ENCODE data around the gene MMAB. TPM values are rescaled to one million over a fixed set of nuclear protein-coding genes. Genes with fewer than 3 reads are reported as not detected.

Gene MMAB
- total RNA-seq, 1 donor from 2014 or later: 62.8 TPM

DNA sequence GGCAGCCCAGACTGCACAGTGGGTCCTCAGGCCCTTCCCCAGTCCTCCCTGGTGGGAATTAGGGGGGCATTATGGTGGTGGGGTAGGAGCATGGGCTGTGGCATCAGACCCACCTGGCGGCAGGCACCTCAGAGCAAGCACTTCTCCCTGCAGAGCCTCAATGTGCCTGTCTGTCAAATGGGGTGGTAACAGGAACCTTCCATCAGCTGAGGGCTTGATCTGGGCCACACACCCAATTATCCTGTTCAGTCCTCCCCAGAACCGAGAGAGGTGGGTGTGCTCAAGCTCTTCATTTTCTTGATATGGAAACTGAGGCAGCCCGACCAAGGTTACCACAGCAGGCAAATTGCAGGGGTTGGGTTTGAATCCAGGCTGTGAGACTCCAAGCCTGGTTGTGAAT, 38.7 kb upstream of the MMAB start:
- no peak overlapping the region for H3K27ac Mint-ChIP-seq
- H3K27me3 Mint-ChIP-seq: peaks cover 42% of the 10 kb centered on the region
- H3K9me3 Mint-ChIP-seq: no peaks in the 10 kb centered on the region
- POLR2A ChIA-PET: no interaction called here
- no peaks in the 10 kb centered on the region for H3K4me1 Mint-ChIP-seq
- H3K36me3 Mint-ChIP-seq (ENCODE audit: low read depth): no peaks in the 10 kb centered on the region
- CTCF ChIA-PET: no interaction called here
- H3K4me3 Mint-ChIP-seq: no peak overlapping the region
- ATAC-seq (ENCODE audit: low read depth): no peak
- intact Hi-C loops (cut with micrococcal nuclease): no loop called here
- no peak for DNase-seq
- TF ChIP-seq, protein P1, sequence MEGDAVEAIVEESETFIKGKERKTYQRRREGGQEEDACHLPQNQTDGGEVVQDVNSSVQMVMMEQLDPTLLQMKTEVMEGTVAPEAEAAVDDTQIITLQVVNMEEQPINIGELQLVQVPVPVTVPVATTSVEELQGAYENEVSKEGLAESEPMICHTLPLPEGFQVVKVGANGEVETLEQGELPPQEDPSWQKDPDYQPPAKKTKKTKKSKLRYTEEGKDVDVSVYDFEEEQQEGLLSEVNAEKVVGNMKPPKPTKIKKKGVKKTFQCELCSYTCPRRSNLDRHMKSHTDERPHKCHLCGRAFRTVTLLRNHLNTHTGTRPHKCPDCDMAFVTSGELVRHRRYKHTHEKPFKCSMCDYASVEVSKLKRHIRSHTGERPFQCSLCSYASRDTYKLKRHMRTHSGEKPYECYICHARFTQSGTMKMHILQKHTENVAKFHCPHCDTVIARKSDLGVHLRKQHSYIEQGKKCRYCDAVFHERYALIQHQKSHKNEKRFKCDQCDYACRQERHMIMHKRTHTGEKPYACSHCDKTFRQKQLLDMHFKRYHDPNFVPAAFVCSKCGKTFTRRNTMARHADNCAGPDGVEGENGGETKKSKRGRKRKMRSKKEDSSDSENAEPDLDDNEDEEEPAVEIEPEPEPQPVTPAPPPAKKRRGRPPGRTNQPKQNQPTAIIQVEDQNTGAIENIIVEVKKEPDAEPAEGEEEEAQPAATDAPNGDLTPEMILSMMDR (IDR thresholded peaks at IDR 0.05): no peak

DNA sequence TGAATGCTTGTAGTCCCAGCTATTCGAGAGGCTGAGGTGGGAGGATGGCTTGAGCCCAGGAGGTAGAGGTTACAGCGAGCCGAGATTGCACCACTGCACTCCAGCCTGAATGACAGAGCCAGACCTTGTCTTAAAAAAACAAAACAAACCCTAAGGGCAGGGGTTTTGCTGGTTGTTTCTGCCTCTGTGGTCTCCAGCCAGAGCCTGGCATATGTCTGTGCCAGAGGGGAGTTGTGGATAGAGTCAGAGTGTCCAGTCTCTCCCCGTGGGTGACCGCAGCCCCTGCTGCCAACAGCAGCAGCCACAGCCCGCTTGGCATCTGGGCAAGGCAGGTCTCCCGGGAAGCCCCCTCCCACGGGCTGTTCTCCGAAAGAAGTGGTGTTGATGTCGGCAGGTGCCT, 37.9 kb upstream of the MMAB start:
- intact Hi-C loops (cut with micrococcal nuclease): no loop called here
- Mint-ChIP-seq H3K4me3 (no peak overlapping the region), H3K27me3 (peaks cover 38% of the 10 kb centered on the region), H3K27ac (no peak overlapping the region), H3K9me3 (no peaks in the 10 kb centered on the region), H3K36me3 (ENCODE audit: low read depth) (no peaks in the 10 kb centered on the region), H3K4me1 (no peaks in the 10 kb centered on the region)
- ChIA-PET CTCF (no interaction called here), POLR2A (no interaction called here)
- DNase-seq (no peak), ATAC-seq (ENCODE audit: low read depth) (no peak)
- TF ChIP-seq, protein P1 (IDR thresholded peaks at IDR 0.05): no peak

DNA sequence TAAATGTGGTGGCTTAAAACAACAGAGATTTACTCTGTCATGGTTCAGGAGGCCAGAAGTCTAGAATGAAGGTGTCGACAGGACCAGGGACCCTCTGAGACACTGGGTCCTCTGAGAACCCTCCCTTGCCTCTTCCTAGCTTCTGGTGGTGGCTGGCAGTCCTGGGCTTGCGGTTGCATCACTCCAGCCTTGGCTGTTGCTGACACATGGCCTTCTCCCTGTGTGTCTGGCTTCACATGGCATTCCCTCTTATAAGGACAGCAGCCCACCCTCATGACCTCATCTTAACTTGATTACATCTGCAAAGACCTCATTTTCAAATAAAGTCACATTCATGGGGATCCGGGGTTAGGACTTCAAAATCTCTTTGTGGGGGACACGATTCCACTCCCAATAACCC, 37.2 kb upstream of the MMAB start:
- intact Hi-C loops (cut with micrococcal nuclease): no loop called here
- Mint-ChIP-seq H3K36me3 (ENCODE audit: low read depth) (no peaks in the 10 kb centered on the region), H3K4me3 (no peak overlapping the region), H3K4me1 (no peaks in the 10 kb centered on the region), H3K27ac (no peak overlapping the region), H3K27me3 (peaks cover 35% of the 10 kb centered on the region), H3K9me3 (no peaks in the 10 kb centered on the region)
- CTCF ChIA-PET: no interaction called here
- ATAC-seq (ENCODE audit: low read depth): no peak
- no peak for DNase-seq
- TF ChIP-seq, protein P1 (IDR thresholded peaks at IDR 0.05): no peak
- POLR2A ChIA-PET: no interaction called here

DNA sequence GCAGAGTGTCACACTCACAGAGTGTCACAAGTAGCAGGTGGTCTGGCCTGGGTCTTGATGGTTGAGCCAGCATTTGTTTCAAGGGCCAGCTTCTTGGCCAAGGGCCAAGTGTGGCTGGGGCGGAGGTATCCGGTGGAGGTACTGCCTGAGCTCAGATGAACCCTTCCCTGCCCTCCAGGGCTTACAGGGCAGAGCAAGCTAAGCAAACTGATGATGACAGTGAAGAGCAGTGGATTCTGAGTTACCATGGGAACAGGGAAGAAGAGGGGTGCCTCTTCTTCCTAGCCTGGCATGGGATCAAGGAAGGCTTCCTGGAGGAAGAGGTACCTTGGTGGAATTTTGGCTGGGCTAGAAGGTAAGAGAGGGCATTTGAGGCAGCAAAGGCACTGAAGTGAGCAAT, 36.0 kb upstream of the MMAB start:
- intact Hi-C loops (cut with micrococcal nuclease): no loop called here
- no peak for ATAC-seq (ENCODE audit: low read depth)
- H3K27me3 Mint-ChIP-seq: peaks cover 33% of the 10 kb centered on the region
- H3K4me3 Mint-ChIP-seq: no peak overlapping the region
- DNase-seq: no peak
- ChIA-PET POLR2A (interaction anchor here (0.6 kb wide), 1 partner anchor 83 kb away, joined by 3 read pairs; no protein-coding TSS in a partner anchor), CTCF (interaction anchor here (1.4 kb wide), 1 partner anchor 12 kb away, joined by 5 read pairs; no protein-coding TSS in a partner anchor)
- H3K4me1 Mint-ChIP-seq: no peaks in the 10 kb centered on the region
- no peaks in the 10 kb centered on the region for H3K36me3 Mint-ChIP-seq (ENCODE audit: low read depth)
- TF ChIP-seq, protein P1 (IDR thresholded peaks at IDR 0.05): no peak
- no peaks in the 10 kb centered on the region for H3K9me3 Mint-ChIP-seq
- H3K27ac Mint-ChIP-seq: no peak overlapping the region

DNA sequence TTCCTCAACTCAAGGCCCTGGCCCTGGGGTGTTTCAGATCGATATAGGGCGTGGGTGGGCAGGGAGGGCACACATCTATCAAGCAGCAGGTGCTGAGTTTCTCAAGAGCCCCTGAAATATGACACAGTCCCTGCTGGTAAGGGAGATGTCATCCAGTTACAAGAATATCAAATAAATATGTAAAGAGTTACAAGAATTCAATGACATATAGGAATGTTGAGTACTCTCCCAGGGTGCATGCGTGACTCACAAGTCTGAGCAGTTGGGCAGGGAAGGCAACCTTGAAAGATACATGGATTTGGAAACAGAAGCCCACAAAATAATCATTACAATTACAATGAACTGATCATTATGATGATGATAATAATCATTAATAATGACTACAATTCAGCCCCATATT, 35.5 kb upstream of the MMAB start:
- no peak overlapping the region for H3K4me3 Mint-ChIP-seq
- H3K4me1 Mint-ChIP-seq: no peaks in the 10 kb centered on the region
- no peak for ATAC-seq (ENCODE audit: low read depth)
- H3K36me3 Mint-ChIP-seq (ENCODE audit: low read depth): no peaks in the 10 kb centered on the region
- TF ChIP-seq, protein P1 (IDR thresholded peaks at IDR 0.05): no peak
- no peaks in the 10 kb centered on the region for H3K9me3 Mint-ChIP-seq
- ChIA-PET CTCF (interaction anchor here (1.4 kb wide), 1 partner anchor 11 kb away, joined by 5 read pairs; no protein-coding TSS in a partner anchor), POLR2A (interaction anchor here (0.6 kb wide), 1 partner anchor 82 kb away, joined by 3 read pairs; no protein-coding TSS in a partner anchor)
- DNase-seq: no peak
- intact Hi-C loops (cut with micrococcal nuclease): no loop called here
- H3K27me3 Mint-ChIP-seq: peaks cover 33% of the 10 kb centered on the region
- no peak overlapping the region for H3K27ac Mint-ChIP-seq
